HG03571 (cell line): ENCODE measurements around the gene POU6F2.
"Not testable (repeated sequence)": the region's sequence is repeated elsewhere in the genome, so short reads cannot be mapped to it uniquely, and the experiment has no call there.

ENCODE experiments used
- ATAC-seq: cut with Tn5 transposase; IDR thresholded peaks from one replicate; pipeline ENCODE4 v1.9.1; 2021; ENCODE audit not compliant: unreplicated experiment

The POU6F2 gene

DNA sequence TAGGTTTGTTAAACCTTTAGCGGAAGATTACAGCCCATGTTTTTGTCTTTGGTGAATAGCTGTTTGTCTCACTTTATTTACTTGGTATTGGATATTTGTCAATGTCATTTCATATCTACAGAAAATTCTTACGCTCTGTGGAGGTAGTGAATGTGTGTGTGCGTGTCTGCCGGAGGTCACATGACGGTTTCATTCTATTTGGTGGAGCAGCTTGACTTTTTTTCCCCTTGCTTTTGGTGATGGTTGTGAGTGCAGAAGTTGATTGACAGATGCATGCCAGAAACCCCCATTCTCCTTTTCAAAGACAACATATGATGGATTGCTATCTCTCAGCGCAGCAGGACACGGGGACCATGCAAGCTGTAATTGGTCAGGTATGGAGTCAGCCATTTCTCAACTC lies at the start of gene POU6F2:
POU6F2 (plus strand) TSS at position 225 of the 400 bp plus-strand sequence; CDS start at position 270, 45 bp downstream.
- no peak for ATAC-seq

- no peak for ATAC-seq
These were observed 49.2 kb upstream of the POU6F2 start for GRCh38 chr7:38928506-38928905.

GRCh38 chr7:38929460-38930171 lies 48.1 kb upstream of the POU6F2 start:
- no peak for ATAC-seq

- ATAC-seq = no peak
These were observed 45.1 kb upstream of the POU6F2 start for GRCh38 chr7:38932509-38933168.

GRCh38 chr7:38934051-38934450 lies 43.7 kb upstream of the POU6F2 start:
- ATAC-seq = no peak

DNA sequence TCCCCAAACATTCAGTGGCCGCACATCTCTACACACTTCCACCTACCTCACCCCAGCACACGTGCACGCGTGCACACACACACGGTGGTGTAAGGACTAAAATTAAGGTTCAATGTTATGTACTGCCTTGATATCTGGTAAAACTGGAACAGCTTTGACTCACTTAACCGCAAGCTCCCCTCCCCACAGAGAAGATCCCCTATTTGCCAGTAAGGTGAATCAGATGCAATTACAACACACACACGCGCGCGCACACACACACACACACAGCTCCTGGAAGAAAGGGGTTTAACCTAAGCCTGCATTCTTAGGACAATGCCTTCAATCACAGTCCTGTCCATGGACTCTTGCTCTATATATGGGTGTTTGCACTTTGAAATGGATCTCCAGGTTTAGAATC lies 43.2 kb upstream of the POU6F2 start:
- ATAC-seq = no peak

DNA sequence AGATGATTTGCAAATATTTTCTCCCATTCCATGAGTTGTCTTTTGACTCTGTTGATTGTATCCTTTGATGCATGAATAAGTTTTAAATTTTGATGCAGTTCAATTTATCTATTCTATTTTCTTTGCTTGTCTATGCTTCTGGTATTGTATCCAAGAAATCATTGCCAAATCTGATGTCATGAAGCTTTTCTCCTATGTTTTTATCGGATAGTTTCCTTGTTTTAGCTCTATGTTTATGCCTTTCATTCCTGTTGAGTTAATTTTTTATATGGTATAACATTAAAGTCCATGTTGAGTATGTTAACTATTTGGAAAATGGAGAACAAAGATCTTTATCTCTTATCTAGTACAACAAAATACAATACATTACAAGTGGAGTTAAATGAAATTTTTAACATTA lies 41.1 kb upstream of the POU6F2 start:
- no peak for ATAC-seq

GRCh38 chr7:38938001-38938485 lies 39.7 kb upstream of the POU6F2 start:
- no peak for ATAC-seq

GRCh38 chr7:38938589-38938988 lies 39.1 kb upstream of the POU6F2 start:
- ATAC-seq = no peak

DNA sequence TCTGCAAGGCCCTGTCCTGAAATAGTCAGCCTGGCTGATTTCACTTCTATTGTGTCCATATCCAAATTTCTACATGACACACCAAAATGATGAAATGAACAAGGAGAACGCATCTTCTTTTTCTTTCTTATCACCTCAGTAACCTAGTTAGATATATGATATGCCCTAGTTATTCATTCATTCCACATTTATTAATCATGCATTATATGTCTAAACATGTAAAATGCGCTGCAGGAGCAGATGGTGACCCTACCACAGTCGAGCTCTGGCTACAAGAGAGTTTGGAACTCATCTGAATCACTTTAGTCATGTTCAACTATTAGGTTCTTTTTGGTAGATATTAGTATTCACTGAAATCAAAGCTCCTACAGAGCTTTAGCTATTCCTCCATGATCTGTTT lies 36.9 kb upstream of the POU6F2 start:
- no peak for ATAC-seq

DNA sequence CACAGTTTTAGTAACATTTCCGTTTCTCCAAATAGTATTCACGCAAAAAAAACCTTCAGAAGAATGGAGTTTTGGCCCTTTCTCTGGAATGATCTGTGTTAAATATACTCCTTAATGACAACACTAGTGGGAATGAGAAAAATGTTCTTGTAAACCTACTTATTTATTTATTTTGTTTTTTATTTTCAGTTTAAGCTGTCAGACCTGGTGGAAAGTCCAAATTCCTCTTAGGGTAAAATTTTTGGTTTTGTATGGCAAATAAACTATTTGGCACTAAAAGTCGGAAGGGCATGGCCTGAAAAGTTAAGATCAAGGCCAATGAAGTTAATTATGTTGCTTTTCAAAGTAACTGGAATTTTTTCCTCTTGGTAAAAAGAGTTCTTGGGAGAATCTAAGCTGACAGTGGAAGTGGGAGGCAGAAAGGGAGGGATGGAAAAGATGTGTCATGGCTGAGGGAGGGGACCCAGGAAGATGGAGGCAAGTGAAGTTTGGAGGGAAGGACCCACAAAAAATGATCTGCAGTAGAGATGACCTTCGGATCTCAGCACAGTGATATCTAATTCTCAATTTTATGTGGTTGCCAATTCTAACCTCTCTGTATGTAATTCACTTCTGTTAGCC lies 35.2 kb upstream of the POU6F2 start:
- ATAC-seq = no peak

DNA sequence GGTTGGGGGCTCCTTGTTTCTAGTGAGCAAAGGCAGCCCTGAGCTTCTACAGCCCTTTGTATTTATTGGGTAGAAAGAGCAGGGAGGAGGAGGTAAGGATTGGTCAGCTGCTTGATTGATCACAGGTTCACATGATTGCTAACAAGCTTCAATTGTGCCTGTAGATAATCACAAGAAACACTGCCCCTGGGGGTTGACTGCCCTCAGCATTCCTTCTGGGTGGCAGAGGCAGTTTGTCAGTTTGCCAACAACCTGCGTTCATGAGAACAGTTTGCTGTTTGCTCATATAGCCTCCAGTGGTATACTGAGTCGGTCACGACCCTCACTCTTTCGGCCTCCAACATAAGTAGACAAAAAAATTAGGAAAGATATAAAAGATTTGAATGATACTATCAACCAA lies 30.2 kb upstream of the POU6F2 start:
- not testable (repeated sequence) for ATAC-seq

- ATAC-seq = no peak
These were observed 27.4 kb upstream of the POU6F2 start for GRCh38 chr7:38950309-38950708.

DNA sequence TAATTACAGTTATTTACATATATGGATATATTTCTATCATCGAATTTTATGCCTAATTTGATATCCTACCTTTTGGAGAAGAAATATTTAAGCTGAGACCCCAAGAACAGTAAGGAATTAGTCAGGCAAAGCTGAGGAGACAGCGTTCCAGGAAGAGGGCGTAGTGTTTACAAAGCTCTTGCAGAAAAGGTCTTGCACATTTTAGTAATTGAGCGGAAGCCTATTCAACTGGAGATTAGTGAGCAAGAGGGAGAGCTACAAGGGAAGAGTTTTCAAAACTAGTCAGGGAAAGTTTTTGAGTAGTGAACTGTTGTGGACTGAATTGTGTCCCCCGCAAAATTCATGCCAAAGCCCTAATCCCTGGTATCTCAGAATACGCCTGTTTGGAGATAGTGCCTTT lies 26.5 kb upstream of the POU6F2 start:
- no peak for ATAC-seq

GRCh38 chr7:38953227-38953626 lies 24.5 kb upstream of the POU6F2 start:
- no peak for ATAC-seq

DNA sequence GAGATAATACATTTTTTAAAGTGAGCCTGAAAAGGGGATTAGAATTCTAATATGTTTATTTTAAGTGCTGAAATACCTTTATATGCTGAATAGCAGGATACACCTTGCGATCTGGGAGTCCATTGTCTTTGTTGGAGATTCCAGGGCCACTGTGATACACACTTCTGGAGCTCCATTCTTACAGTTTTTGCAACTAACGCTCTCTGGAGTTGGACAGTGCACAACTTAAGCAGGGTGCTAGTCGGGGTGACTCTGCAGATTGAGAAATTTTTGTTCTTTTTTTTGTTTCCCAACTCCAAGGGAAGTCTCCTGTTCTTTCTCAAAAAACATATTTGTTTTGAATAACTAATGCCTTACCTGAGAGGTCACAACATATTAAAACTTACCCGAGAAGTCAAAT lies 23.7 kb upstream of the POU6F2 start:
- ATAC-seq = no peak

- ATAC-seq = no peak
These were observed 21.8 kb upstream of the POU6F2 start for GRCh38 chr7:38955892-38956291.

GRCh38 chr7:38962028-38962427 lies 15.7 kb upstream of the POU6F2 start:
- ATAC-seq = no peak

DNA sequence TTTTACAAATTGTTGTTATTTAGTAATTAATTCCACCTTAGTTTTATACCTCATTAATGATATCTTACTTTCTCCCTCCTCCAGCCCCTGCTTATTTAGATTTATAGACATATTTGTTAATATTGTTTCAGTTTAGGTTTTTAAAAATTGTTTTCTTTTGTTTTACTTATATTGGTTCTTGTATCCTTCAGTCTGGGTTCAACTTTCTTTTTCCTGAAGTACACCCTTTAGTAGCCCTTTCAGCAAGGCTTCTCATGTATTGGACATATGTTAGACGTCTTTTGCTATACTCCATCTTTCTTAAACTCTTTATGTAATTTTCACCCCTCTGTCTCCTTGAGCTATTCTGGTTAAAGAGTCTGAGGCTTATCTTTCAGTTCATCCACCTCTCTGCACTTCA lies 12.8 kb upstream of the POU6F2 start:
- ATAC-seq = no peak

- ATAC-seq = no peak
These were observed 3.9 kb upstream of the POU6F2 start for GRCh38 chr7:38973760-38974159.

DNA sequence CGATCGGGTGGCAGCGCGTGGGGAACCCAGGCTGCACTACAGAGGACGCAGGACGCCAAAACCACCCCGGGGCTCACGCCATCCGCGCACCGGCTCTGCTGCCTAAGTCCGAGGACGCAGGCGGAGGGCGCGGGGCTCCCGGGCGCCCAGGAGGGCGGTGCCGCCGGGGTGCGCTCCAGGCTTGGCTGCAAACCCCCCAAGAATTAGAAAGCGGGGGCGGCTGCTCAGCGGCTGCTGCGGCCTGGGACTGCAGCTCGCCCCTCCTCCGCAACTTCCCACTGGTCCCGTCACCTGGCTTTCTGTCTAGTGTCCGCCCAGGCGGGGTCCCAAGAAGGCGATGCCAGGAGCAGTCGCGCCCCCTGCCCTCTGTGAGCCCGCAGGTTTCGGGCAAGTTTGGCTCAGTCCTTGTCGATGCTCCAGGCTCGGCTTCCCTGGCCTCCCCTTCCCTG lies 1.7 kb upstream of the POU6F2 start:
- no peak for ATAC-seq

- ATAC-seq = no peak
These were observed 782 bp downstream of the POU6F2 start for GRCh38 chr7:38978491-38978890.
